Gastrocnemius medialis (tissue), 4 donors: ENCODE results near the gene PLD1.

ENCODE experiments used
- POLR2A ChIP-seq, 2 donors: fragments of 450-650 bp; IDR thresholded peaks; one replicate each; pipeline ENCODE4 v1.6.1; 2017; ENCODE audit warnings: antibody characterized with exemption in 2 of 2, mild to moderate bottlenecking in 2 of 2, moderate library complexity in 2 of 2
- TF ChIP-seq, protein P1 (sequence below), 5 experiments: fragments of 450-650 bp in 3 of 5; fragments of 200-600 bp in 2 of 5; sonication (generic) in 2 of 5; IDR thresholded peaks in 4 of 5; conservative IDR thresholded peaks in 1 of 5; 1 replicate in 4 of 5; 2 replicates in 1 of 5; pipeline ENCODE4 v1.5.1; 2016 to 2019; ENCODE audit warnings: antibody characterized with exemption in 5 of 5, mild to moderate bottlenecking in 3 of 5, moderate library complexity in 3 of 5

DNA sequence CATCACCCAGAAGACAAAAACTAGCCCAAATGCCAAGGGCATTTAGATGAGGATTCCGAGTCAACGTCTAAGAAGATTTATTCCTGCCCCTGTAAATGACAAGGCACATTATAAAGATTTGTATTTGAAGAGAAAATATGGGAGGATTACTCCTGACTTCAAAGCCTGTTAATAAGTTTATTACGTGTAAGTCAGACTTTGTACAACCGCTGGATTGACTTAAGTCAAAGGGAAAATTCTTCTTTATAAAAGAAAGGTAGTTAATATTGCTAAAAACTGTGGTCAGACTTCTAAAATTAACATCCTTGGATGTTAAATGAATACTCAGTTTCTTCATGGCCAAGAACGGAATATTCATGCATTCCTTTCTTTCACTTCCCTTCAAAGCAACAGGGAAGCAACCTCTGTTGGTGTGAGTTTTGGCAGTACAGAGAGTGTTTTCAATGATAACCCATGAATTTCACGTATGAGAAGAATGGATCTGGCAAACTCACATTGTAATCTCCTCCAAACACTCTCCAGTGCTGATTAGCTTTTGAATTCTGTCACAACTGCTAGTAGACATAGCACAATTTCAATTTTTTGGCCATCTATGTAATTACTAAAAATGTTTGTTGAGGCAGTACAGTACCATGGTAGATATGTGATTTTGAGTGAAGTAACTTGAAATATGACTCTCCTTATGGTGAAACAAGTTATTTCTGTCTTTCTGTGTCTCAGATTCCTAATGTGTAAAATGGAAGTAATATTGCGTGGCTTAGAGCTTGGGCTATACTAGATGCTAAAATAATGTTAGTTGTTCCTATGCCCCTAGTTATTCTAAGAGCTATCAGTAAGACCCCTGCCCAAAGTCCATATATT, 62.0 kb downstream of the PLD1 start:
- TF ChIP-seq, protein P1, sequence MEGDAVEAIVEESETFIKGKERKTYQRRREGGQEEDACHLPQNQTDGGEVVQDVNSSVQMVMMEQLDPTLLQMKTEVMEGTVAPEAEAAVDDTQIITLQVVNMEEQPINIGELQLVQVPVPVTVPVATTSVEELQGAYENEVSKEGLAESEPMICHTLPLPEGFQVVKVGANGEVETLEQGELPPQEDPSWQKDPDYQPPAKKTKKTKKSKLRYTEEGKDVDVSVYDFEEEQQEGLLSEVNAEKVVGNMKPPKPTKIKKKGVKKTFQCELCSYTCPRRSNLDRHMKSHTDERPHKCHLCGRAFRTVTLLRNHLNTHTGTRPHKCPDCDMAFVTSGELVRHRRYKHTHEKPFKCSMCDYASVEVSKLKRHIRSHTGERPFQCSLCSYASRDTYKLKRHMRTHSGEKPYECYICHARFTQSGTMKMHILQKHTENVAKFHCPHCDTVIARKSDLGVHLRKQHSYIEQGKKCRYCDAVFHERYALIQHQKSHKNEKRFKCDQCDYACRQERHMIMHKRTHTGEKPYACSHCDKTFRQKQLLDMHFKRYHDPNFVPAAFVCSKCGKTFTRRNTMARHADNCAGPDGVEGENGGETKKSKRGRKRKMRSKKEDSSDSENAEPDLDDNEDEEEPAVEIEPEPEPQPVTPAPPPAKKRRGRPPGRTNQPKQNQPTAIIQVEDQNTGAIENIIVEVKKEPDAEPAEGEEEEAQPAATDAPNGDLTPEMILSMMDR (IDR thresholded peaks at IDR 0.05 in 4 of 5, conservative IDR thresholded peaks at IDR 0.05 in 1 of 5), result no peak
- no peak for TF ChIP-seq POLR2A (IDR thresholded peaks at IDR 0.05)
